SIG-M5 (cell line): ENCODE measurements around the gene AQP6.
"Not testable (repeated sequence)": the region's sequence is repeated elsewhere in the genome, so short reads cannot be mapped to it uniquely, and the experiment has no call there.

Source experiments
- DNase-seq: peaks from one replicate; lab custom pipeline; 2025; lab: John Stamatoyannopoulos, UW

Gene AQP6

GRCh38 chr12:49969651-49970429 is 2.9 kb upstream of the AQP6 start:
- no peak for DNase-seq

- DNase-seq: no peak
Measured at GRCh38 chr12:49970658-49971057, 2.1 kb upstream of the AQP6 start.

GRCh38 chr12:49971141-49971540 is 1.6 kb upstream of the AQP6 start:
- DNase-seq: no peak

- no peak for DNase-seq
Measured at GRCh38 chr12:49972129-49972528, 618 bp upstream of the AQP6 start.

- no peak for DNase-seq
Measured at GRCh38 chr12:49973361-49973830, 649 bp downstream of the AQP6 start.

GRCh38 chr12:49974231-49974675 is 1.5 kb downstream of the AQP6 start:
- DNase-seq: no peak

GRCh38 chr12:49974677-49975317 is 2.0 kb downstream of the AQP6 start:
- no peak for DNase-seq

GRCh38 chr12:49975318-49975761 is 2.6 kb downstream of the AQP6 start:
- no peak for DNase-seq

GRCh38 chr12:49976557-49976956 is 3.8 kb downstream of the AQP6 start:
- DNase-seq: no peak

GRCh38 chr12:49978125-49978524 is 5.4 kb downstream of the AQP6 start:
- no peak for DNase-seq

GRCh38 chr12:49979016-49979586 is 6.4 kb downstream of the AQP6 start:
- no peak for DNase-seq

GRCh38 chr12:49979791-49980190 is 7.0 kb downstream of the AQP6 start:
- no peak for DNase-seq

- no peak for DNase-seq
Measured at GRCh38 chr12:49980501-49981349, 8.0 kb downstream of the AQP6 start.

- no peak for DNase-seq
Measured at GRCh38 chr12:49982246-49983087, 9.7 kb downstream of the AQP6 start.

- DNase-seq: no peak
Measured at GRCh38 chr12:49983892-49984291, 11.1 kb downstream of the AQP6 start.

GRCh38 chr12:49984476-49985359 is 12.0 kb downstream of the AQP6 start:
- DNase-seq: no peak

GRCh38 chr12:49985981-49986380 is 13.2 kb downstream of the AQP6 start:
- DNase-seq: no peak

GRCh38 chr12:49986476-49986875 is 13.7 kb downstream of the AQP6 start:
- not testable (repeated sequence) for DNase-seq

- DNase-seq: no peak
Measured at GRCh38 chr12:49987625-49988303, 15.0 kb downstream of the AQP6 start.

GRCh38 chr12:49989400-49989799 is 16.7 kb downstream of the AQP6 start:
- not testable (repeated sequence) for DNase-seq
